H1 (cell line): Measurements from ENCODE around the gene CHST8.

Experiments
- CREB1 ChIP-seq: IDR thresholded peaks from 2 replicates; pipeline ENCODE4 v1.6.1; 2012; ENCODE audit warnings: inconsistent platforms
- EP300 ChIP-seq, 2 experiments: IDR thresholded peaks; 1 replicate in 1 of 2; 2 replicates in 1 of 2; pipeline ENCODE4 v1.6.1; 2011 to 2012; ENCODE audit warnings: low read depth in 2 of 2, low read length in 2 of 2, mild to moderate bottlenecking in 2 of 2, borderline replicate concordance in 1 of 2, inconsistent platforms in 1 of 2, moderate library complexity in 1 of 2
- EZH2 ChIP-seq: fragments of 200-600 bp; sonication (generic); IDR thresholded peaks from 2 replicates; pipeline ENCODE4 v1.7.1; 2012; ENCODE audit warnings: low read depth, mild to moderate bottlenecking, moderate library complexity, low read length, inconsistent platforms; ENCODE audit not compliant: severe bottlenecking
- KDM5A ChIP-seq: fragments of 200-600 bp; IDR thresholded peaks from 2 replicates; pipeline ENCODE4 v1.7.1; 2012; ENCODE audit warnings: mild to moderate bottlenecking, low read length, inconsistent platforms, mixed read lengths
- POLR2AphosphoS5 ChIP-seq: IDR thresholded peaks from 2 replicates; pipeline ENCODE4 v1.6.1; 2011; ENCODE audit warnings: low read depth, low read length
- RAD21 ChIP-seq, 2 experiments: IDR thresholded peaks in 1 of 2; conservative IDR thresholded peaks in 1 of 2; 2 replicates each; pipeline ENCODE4 v1.6.1; 2011; ENCODE audit warnings: low read depth in 2 of 2, low read length in 2 of 2, improper control_type of control experiment in 1 of 2, inconsistent platforms in 1 of 2, mild to moderate bottlenecking in 1 of 2, moderate library complexity in 1 of 2
- SP2 ChIP-seq: IDR thresholded peaks from 2 replicates; pipeline ENCODE4 v1.6.1; 2012; ENCODE audit warnings: mild to moderate bottlenecking, low read length, inconsistent platforms
- USF2 ChIP-seq: IDR thresholded peaks from 2 replicates; pipeline ENCODE4 v1.6.1; 2011; ENCODE audit warnings: low read length, improper control_type of control experiment
- TF ChIP-seq, protein P1 (sequence below): IDR thresholded peaks from 2 replicates; pipeline ENCODE4 v1.6.1; 2012; ENCODE audit warnings: inconsistent platforms

GRCh38 chr19:33578697-33579096 lies 43.1 kb upstream of the CHST8 start:
- TF ChIP-seq POLR2AphosphoS5 (no peak), EZH2 (no peak), USF2 (no peak), RAD21 (IDR thresholded peaks at IDR 0.05 in 1 of 2, conservative IDR thresholded peaks at IDR 0.05 in 1 of 2; ENCODE audit: low read depth in 2 of 2, low read length in 2 of 2) (no peak), KDM5A (no peak), SP2 (no peak), EP300 (IDR thresholded peaks at IDR 0.05; ENCODE audit: borderline replicate concordance in 1 of 2, low read depth in 2 of 2, low read length in 2 of 2) (no peak), CREB1 (no peak)
- TF ChIP-seq, protein P1, sequence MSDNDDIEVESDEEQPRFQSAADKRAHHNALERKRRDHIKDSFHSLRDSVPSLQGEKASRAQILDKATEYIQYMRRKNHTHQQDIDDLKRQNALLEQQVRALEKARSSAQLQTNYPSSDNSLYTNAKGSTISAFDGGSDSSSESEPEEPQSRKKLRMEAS: no peak
